ENCODE measurements around the gene HARS2. TPM values are rescaled to one million over a fixed set of nuclear protein-coding genes. Genes with fewer than 3 reads are reported as not detected.

Gene HARS2
- total and polyA plus RNA-seq, 10 of the 15 experiments (the other 5 are each of a cell fraction or from before 2014, with no cell fraction given), result 9.3 to 34.3 (median 24.8) TPM

- H3K27ac ChIP-seq (ENCODE audit: control insufficient read depth, insufficient read depth), result no peak overlapping the region
- no peak overlapping the region for H3K4me2 ChIP-seq (ENCODE audit: control insufficient read depth, insufficient read depth)
- TF ChIP-seq, protein P1, sequence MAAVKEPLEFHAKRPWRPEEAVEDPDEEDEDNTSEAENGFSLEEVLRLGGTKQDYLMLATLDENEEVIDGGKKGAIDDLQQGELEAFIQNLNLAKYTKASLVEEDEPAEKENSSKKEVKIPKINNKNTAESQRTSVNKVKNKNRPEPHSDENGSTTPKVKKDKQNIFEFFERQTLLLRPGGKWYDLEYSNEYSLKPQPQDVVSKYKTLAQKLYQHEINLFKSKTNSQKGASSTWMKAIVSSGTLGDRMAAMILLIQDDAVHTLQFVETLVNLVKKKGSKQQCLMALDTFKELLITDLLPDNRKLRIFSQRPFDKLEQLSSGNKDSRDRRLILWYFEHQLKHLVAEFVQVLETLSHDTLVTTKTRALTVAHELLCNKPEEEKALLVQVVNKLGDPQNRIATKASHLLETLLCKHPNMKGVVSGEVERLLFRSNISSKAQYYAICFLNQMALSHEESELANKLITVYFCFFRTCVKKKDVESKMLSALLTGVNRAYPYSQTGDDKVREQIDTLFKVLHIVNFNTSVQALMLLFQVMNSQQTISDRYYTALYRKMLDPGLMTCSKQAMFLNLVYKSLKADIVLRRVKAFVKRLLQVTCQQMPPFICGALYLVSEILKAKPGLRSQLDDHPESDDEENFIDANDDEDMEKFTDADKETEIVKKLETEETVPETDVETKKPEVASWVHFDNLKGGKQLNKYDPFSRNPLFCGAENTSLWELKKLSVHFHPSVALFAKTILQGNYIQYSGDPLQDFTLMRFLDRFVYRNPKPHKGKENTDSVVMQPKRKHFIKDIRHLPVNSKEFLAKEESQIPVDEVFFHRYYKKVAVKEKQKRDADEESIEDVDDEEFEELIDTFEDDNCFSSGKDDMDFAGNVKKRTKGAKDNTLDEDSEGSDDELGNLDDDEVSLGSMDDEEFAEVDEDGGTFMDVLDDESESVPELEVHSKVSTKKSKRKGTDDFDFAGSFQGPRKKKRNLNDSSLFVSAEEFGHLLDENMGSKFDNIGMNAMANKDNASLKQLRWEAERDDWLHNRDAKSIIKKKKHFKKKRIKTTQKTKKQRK (IDR thresholded peaks at IDR 0.05; ENCODE audit: low read depth, low read length), result no peak
- no peak for TF ChIP-seq POLR2AphosphoS2 (IDR thresholded peaks at IDR 0.05; ENCODE audit: low read depth, low read length)
- TF ChIP-seq EP300 (IDR thresholded peaks at IDR 0.05; ENCODE audit: borderline replicate concordance in 1 of 2, control insufficient read depth in 1 of 2, low read depth in 2 of 2, low read length in 2 of 2), result no peak
- H3K4me1 ChIP-seq (ENCODE audit: control insufficient read depth, insufficient read depth, low read length), result no peaks in the 10 kb centered on the region
- WGBS (ENCODE audit: insufficient coverage, insufficient replicate concordance, low lambda C conversion rate, missing lambda C conversion rate), result 92% methylated on average over 6 of the region's 7 CpGs
- in situ Hi-C loops (cut with MboI) (no loop called here), intact Hi-C loops (cut with micrococcal nuclease; ENCODE audit: unreplicated experiment) (no loop called here)
- ChIA-PET CTCF (no interaction called here), SMC1A (ENCODE audit: uncharacterized antibody, unreplicated experiment) (no interaction called here), POLR2A (no interaction called here), RAD21 (ENCODE audit: unreplicated experiment) (interaction anchor here (0.9 kb wide), 1 partner anchor 24 kb away, joined by 3 read pairs; the partner anchor contains the start of gene IK)
- H3K79me2 ChIP-seq (ENCODE audit: control insufficient read depth, insufficient read depth, low read length), result peaks cover 10% of the 10 kb centered on the region
- H4K20me1 ChIP-seq (ENCODE audit: control insufficient read depth, insufficient read depth), result no peaks in the 10 kb centered on the region; the same call in 1 of the 2 replicates
- no peaks in the 10 kb centered on the region for H3K27me3 ChIP-seq (replicated peaks in 1 of 2; ENCODE audit: control insufficient read depth in 2 of 2, insufficient read depth in 2 of 2, low read length in 1 of 2)
- peaks cover 25 to 31% of the 10 kb centered on the region in 2 experiments; a peak in 3 of 4 replicates for H3K36me3 ChIP-seq (ENCODE audit: control insufficient read depth in 2 of 2, insufficient read depth in 2 of 2, low read length in 1 of 2)
- H3K9ac ChIP-seq (ENCODE audit: control insufficient read depth, insufficient read depth, low read length), result no peak overlapping the region
- FAIRE-seq (no peak), ATAC-seq (no peak), DNase-seq (ENCODE audit: low read depth, low spot score) (no peak)
- BruUV-seq (replicated peaks), result no TSS peak
- H2AFZ ChIP-seq (ENCODE audit: control insufficient read depth, low read depth, low read length), result no peak overlapping the region
- no peaks in the 10 kb centered on the region for H3K9me3 ChIP-seq (replicated peaks; ENCODE audit: control insufficient read depth, insufficient read depth, low read length)
- no peak overlapping the region for H3K4me3 ChIP-seq
Observed at GRCh38 chr5:140671472-140672125, 19.7 kb upstream of the HARS2 start.

All from GM12878 (cell line).